Suppressor macrophage treated with lipopolysaccharide for 4 hours (primary cell): ENCODE data around the gene HLCS.

Experiments
- DNase-seq: peaks from one replicate; pipeline ENCODE4 v3.0.0-alpha.2; 2020

HLCS gene

GRCh38 chr21:36914244-36915013 lies 52.0 kb downstream of the HLCS start:
- no peak for DNase-seq

DNA sequence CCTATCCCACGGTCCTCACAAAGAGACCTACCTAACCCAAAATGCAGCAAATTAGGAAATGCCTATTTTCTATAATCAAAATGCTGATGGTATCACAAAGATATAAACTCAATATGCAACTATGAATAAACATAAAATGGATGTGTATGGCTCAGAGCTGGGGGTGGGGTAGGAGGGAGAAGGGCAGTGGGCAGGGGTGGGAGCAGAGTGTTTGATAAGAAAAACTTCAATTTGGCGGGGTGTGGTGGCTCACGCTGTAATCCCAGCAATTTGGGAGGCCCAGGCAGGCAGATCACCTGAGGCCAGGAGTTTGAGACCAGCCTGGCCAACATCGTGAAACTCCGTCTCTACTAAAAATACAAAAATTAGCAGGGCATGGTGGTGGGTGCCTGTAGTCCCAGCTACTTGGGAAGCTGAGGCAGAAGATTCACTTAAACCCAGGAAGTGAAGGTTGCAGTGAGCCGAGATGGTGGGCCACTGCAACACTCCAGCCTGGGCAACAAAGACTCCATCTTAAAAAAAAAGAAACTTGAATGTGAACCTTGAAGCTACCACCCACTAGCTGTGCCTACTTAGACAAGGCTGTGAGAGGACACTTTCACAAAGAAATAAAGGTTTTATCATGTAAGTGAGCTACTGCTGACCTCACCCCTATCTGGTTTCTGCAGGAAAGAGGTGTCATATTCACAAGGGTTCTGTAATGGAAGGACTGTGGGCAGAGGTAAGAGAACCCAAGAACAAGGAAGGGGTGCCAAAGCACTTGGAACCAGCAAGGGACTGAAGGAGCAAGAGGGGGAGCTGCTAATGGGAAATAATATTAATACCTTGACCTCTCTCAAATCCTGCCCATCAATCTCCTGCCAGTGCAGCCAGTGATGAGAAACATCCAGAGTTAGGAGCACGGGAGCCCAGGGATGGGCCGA lies 53.0 kb downstream of the HLCS start:
- DNase-seq, result no peak

DNA sequence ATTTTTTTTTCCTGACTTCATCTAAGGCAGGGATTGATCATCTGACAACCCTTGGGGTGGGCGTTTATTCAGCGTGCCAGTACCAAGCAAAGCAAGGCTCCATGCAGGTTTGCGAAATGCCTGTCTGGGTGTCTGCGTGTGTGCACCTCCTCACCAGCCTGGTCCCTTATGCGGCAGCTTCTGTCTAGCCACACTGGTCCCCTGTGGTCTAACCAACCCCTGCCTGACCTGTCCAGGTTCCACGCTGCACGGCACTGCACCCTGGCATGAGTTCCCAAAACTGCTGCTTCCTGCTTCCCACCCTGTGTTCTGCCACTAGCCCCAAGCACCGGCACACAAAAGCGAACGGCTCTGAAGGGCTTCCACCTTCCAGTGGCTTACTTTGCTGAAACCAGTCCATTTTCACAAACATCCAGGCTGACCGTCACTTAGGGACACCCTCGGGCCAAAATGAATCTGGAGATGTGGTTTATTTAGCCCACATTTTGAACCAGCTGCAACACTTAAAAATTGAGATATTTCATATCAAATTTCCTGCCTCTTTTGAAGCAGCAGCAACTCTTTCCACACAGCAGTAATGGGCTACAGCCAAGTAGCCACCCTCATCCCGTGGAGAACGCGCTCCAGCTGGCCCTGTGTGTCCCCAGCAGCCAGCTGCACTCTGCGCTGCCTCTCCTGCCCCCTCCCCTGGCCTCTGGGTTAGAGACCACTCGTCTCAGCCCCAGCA lies 55.7 kb downstream of the HLCS start:
- no peak for DNase-seq

GRCh38 chr21:36909901-36910561 lies 56.4 kb downstream of the HLCS start:
- peak; percentile 82 for DNase-seq

DNA sequence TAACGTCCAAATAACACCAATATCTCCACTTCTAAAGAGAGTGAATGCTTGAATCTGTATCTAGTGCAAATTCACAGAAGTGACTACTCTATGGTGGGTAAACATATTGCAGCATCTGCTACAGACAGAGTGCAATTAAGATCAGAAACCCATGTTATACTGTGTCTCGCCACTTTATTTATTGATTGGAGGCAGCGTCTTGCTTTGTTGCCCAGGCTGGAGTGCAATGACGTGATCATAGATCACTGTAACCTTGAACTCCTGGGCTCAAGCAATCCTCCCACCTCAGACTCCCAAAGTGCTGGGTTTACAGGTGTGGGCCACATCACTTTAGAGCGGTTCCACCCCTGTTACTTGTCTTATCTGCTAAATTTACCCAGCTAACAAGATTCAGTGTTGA lies 57.0 kb downstream of the HLCS start:
- no peak for DNase-seq

DNA sequence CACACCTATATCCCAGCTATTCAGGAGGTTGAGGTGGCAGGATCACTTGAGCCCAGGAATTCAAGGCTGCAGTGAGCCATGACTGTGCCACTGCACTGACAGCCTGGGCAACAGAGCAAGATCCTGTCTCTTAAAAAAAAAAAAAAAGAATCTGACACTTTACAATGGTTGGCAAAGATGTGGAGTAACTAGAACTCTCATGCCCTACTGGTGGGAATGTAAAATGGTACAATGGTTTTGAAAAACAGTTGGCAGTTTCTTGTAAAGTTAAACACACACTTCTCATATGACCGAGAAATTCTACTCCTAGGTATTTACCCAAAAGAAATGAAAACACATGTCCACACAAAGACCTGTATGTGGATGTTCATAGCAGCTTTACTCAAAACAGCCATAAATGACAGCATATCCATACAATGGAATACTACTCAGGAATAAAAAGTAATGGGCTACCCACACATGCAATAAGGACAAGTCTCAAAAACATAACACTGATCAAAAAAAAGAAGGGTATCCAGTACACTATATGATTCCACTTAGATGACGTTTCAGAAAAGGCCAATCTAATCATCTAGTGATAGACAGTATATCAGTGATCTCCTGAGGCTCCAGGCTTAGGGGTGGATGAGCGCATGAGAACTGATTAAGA lies 58.1 kb downstream of the HLCS start:
- no peak for DNase-seq

- no peak for DNase-seq
Observed at GRCh38 chr21:36904093-36904666, 62.3 kb downstream of the HLCS start.

- DNase-seq, result no peak
Observed at GRCh38 chr21:36902793-36903192, 63.7 kb downstream of the HLCS start.

GRCh38 chr21:36902331-36902730 lies 64.1 kb downstream of the HLCS start:
- no peak for DNase-seq

DNA sequence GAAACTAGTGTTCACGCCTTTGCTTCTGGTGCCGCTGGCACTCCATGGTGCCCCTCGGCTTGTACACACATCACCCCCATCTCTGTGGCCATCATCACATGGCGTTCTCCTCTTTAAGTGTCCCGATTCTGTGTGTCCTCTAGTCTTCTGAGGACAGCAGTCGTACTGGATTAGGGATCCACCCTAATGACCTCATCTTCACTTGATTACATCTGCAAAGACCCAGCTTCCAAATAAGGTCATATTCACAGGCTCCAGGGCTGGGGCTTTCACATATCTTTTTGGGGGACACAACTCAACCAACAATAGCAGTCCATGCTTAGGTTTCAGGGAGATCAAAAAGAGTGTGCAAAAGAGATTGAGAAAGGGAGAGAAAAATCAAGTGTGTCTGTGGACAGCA lies 64.9 kb downstream of the HLCS start:
- no peak for DNase-seq

- no peak for DNase-seq
Observed at GRCh38 chr21:36893581-36893980, 72.9 kb downstream of the HLCS start.

GRCh38 chr21:36892201-36892600 lies 74.3 kb downstream of the HLCS start:
- DNase-seq, result no peak

DNA sequence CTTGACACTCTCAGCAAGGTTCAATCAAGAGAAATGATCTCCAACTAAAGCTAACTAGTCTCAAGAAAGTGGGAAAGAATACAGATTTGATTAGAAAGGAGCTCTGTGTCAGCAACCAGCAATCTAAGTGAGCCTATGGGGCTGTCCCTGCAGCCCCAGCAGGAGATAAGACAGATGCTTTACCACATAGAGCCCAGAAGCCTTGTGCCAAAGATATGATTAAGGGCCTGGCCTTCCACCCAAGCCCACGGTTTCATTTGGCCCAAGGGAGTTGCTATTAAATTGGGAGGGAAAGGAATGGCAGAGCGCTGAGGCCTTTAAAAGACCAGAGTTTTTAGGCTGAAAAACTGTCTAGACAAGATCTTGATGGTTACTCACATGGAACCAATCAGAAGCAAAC lies 74.8 kb downstream of the HLCS start:
- no peak for DNase-seq

- no peak for DNase-seq
Observed at GRCh38 chr21:36891121-36891520, 75.3 kb downstream of the HLCS start.

GRCh38 chr21:36890086-36890485 lies 76.4 kb downstream of the HLCS start:
- DNase-seq, result no peak

- no peak for DNase-seq
Observed at GRCh38 chr21:36889401-36889800, 77.1 kb downstream of the HLCS start.

DNA sequence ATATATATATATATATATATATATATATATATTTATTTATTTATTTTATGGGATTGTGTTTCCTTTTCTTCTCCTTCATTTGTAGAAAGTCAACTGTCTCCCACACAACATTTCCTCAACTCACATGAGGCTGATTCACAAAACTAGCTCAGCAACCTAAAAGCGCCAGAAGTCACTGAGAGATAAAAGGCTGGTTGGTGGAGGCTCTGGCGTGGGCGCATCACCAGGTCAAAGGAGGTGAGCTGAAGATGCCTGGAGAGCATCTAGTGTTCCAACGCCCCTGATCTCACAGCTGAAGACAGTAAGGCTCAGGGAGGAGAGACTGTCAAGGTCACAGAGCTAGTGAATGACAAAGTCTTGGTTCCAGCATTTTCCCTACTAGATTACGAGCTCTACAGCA lies 78.0 kb downstream of the HLCS start:
- no peak for DNase-seq

DNA sequence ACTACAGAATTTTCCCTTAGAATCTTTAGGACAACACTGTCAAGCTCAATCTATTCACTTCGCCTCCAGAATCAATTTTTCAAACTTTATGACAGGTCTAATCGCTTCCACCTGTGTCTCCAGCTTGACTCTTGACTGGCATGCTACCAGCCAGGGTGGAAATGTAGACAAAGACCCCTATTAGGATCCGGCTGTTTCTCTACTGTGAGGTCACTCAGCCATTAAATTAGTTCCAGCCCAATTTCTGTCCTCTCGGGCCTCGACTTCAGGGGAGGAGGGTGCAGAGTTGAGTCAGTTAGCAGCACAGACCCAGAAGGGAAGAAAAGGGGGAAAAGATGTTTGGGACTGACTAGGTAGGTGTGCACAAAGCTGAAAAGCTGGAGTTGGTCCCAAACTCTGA lies 78.5 kb downstream of the HLCS start:
- DNase-seq, result no peak

GRCh38 chr21:36883532-36884486 lies 82.7 kb downstream of the HLCS start:
- DNase-seq, result no peak

GRCh38 chr21:36882776-36883175 lies 83.7 kb downstream of the HLCS start:
- no peak for DNase-seq

DNA sequence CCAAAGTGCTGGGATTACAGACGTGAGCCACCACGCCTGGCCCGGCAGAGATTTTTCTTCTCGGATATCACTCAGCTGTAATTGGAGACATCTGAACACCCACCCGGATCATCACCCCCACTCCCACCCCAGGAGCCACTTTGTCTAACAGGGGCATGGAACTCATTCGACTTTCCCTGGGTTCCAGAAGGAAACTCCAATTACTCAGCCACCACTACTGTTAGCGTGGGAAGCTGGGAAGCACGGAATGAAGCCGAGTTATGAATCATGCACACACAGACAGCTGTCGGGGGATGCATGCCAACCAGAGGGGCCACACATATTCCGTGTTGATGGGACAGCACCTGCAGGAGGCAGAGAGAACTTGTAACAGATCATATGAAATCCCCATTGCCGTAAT lies 85.2 kb downstream of the HLCS start:
- no peak for DNase-seq
